ENCODE measurements around the gene ITK.

DNA sequence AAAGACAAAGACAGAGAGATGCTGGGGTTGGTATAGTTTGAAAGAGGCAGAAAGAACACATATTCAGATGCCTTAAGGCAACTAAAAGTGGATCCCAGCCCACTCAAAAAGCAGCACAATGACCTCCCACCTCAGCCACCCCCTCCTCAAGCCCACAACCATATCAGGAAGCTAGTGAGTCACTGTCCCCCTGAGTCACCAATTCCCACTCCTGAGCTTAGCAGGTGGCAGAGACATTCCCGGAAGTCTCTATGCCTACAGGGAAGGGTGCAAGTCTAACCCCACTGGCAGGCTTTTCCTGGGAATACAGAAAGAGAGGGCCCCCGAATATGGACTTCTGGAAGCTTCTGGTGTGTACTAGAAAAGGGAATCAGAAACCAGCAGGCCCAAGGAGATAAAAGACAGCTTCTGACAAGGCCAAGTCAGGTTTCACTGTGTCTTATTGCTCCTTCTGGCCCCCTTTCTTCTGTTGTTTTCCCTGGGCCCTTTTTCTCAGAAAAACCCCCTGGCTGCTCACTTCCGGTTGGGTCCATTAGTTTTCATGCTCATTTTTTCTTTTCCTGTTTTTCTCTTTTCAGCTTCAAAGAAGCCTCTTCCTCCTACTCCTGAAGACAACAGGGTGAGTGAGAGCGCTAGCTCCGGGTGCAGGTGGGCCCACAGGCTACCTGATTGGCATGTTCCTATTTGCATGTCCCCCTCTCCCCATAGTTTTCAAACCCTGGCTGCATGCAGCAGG lies 36.8 kb downstream of the ITK start:
- TF ChIP-seq, protein P1, sequence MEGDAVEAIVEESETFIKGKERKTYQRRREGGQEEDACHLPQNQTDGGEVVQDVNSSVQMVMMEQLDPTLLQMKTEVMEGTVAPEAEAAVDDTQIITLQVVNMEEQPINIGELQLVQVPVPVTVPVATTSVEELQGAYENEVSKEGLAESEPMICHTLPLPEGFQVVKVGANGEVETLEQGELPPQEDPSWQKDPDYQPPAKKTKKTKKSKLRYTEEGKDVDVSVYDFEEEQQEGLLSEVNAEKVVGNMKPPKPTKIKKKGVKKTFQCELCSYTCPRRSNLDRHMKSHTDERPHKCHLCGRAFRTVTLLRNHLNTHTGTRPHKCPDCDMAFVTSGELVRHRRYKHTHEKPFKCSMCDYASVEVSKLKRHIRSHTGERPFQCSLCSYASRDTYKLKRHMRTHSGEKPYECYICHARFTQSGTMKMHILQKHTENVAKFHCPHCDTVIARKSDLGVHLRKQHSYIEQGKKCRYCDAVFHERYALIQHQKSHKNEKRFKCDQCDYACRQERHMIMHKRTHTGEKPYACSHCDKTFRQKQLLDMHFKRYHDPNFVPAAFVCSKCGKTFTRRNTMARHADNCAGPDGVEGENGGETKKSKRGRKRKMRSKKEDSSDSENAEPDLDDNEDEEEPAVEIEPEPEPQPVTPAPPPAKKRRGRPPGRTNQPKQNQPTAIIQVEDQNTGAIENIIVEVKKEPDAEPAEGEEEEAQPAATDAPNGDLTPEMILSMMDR (conservative IDR thresholded peaks at IDR 0.05; ENCODE audit: low read length) = no peak
- TF ChIP-seq EZH2phosphoT487 (IDR thresholded peaks at IDR 0.05; ENCODE audit: borderline replicate concordance) = no peak

Measured in Loucy (cell line).